OCI-LY7 (cell line): ENCODE measurements around the gene BCL7C. TPM values are rescaled to one million over a fixed set of nuclear protein-coding genes. Genes with fewer than 3 reads are reported as not detected.

ENCODE experiments used
- BruUV-seq: library from RNA; stranded (reverse); fragments of 400-500 nt; replicated peaks from 2 replicates; lab custom pipeline; 2021; lab: Mats Ljungman, UMichigan
- CTCF ChIA-PET: fragments of 300-600 bp; sonication (Branson Sonifier 250); formaldehyde crosslinking; loops from one replicate; lab custom pipeline; 2022; ENCODE audit warnings: antibody characterized with exemption; ENCODE audit not compliant: unreplicated experiment; lab: Charles Lee
- POLR2A ChIA-PET: fragments of 300-600 bp; sonication (Branson Sonifier 250); formaldehyde crosslinking; loops from one replicate; lab custom pipeline; 2022; ENCODE audit warnings: antibody characterized with exemption; lab: Charles Lee
- DNase-seq: peaks from one replicate; pipeline ENCODE4 v3.0.0-alpha.2; 2015; ENCODE audit warnings: low spot score
- H2AFZ ChIP-seq: fragments of 200-600 bp; sonication (generic), shearing (Covaris generic); 2 replicates; pipeline ENCODE4 v1.6.1; 2014; ENCODE audit warnings: mild to moderate bottlenecking, antibody characterized with exemption, low read length, moderate library complexity
- H3K27ac ChIP-seq: fragments of 200-600 bp; sonication (generic); 2 replicates; pipeline ENCODE4 v1.5.1; 2014; ENCODE audit warnings: mixed run types, low read depth, mild to moderate bottlenecking, moderate library complexity, low read length, inconsistent platforms; ENCODE audit not compliant: poor library complexity, severe bottlenecking
- H3K36me3 ChIP-seq: fragments of 200-600 bp; sonication (generic); 2 replicates; pipeline ENCODE4 v1.6.1; 2014; ENCODE audit warnings: mild to moderate bottlenecking, antibody characterized with exemption, low read length, moderate library complexity, mixed read lengths; ENCODE audit not compliant: insufficient read depth
- H3K4me1 ChIP-seq: fragments of 200-600 bp; sonication (generic); 2 replicates; pipeline ENCODE4 v1.5.1; 2014; ENCODE audit warnings: mild to moderate bottlenecking, low read length; ENCODE audit not compliant: insufficient read depth, poor library complexity, severe bottlenecking
- H3K4me2 ChIP-seq: fragments of 200-600 bp; sonication (generic); 2 replicates; pipeline ENCODE4 v1.6.1; 2014; ENCODE audit warnings: mild to moderate bottlenecking, low read length
- H3K4me3 ChIP-seq: fragments of 200-600 bp; sonication (generic); 2 replicates; pipeline ENCODE4 v1.5.1; 2014; ENCODE audit warnings: mild to moderate bottlenecking, low read depth, low read length; ENCODE audit not compliant: poor library complexity, severe bottlenecking
- H3K79me2 ChIP-seq: fragments of 200-600 bp; sonication (generic); 2 replicates; pipeline ENCODE4 v1.6.1; 2016; ENCODE audit warnings: low read depth, mild to moderate bottlenecking, low read length, moderate library complexity, mixed read lengths; ENCODE audit not compliant: insufficient read depth
- H3K9me2 ChIP-seq: fragments of 200-600 bp; sonication (generic); 2 replicates; pipeline ENCODE4 v1.6.1; 2016; ENCODE audit warnings: mild to moderate bottlenecking, low read length, mixed read lengths; ENCODE audit not compliant: insufficient read depth
- H3K9me3 ChIP-seq: fragments of 200-600 bp; sonication (generic); 2 replicates; pipeline ENCODE4 v1.6.1; 2014; ENCODE audit warnings: mild to moderate bottlenecking, mixed run types, low read length, mixed read lengths
- H4K20me1 ChIP-seq: fragments of 200-600 bp; sonication (generic); 2 replicates; pipeline ENCODE4 v1.6.1; 2014; ENCODE audit warnings: mild to moderate bottlenecking, antibody characterized with exemption, low read length, moderate library complexity, mixed read lengths; ENCODE audit not compliant: insufficient read depth
- CTCF ChIP-seq: fragments of 200-600 bp; sonication (generic); conservative IDR thresholded peaks from 2 replicates; pipeline ENCODE4 v1.5.1; 2014; ENCODE audit warnings: mild to moderate bottlenecking, antibody characterized with exemption, low read length, moderate library complexity, mixed read lengths
- EZH2phosphoT487 ChIP-seq: fragments of 200-600 bp; sonication (generic); IDR thresholded peaks from 2 replicates; pipeline ENCODE4 v1.6.1; 2018; ENCODE audit warnings: low read depth, borderline replicate concordance, mild to moderate bottlenecking, mixed run types, antibody characterized with exemption, low read length, moderate library complexity, mixed read lengths
- intact Hi-C: fragments of 100-400 bp; cut with micrococcal nuclease; formaldehyde crosslinking; loops from one replicate; pipeline ENCODE4 v1.10.0; 2022; ENCODE audit not compliant: unreplicated experiment
- total RNA-seq, 2 experiments: library from RNA; depleted of rRNA in 1 of 2; stranded (reverse); fragments of >200 nt in 1 of 2; shearing (Covaris generic) in 1 of 2; gene quantifications; 2 replicates each; pipeline ENCODE4 v1.2.3, GENCODE V29; 2014 to 2022

BCL7C gene
- total RNA-seq, 2 experiments from 2014 or later = 11.0 to 17.8 TPM

- Histone ChIP-seq H3K9me3 (no peaks in the 10 kb centered on the region; the same call in 1 of the 2 replicates), H3K36me3 (no peaks in the 10 kb centered on the region), H2AFZ (peak overlapping the region; percentile 99), H3K27ac (peak overlapping the region; percentile 8), H4K20me1 (no peaks in the 10 kb centered on the region), H3K79me2 (no peaks in the 10 kb centered on the region), H3K4me3 (peak overlapping the region; percentile 1), H3K4me2 (peak overlapping the region; percentile 23), H3K4me1 (peaks cover 32% of the 10 kb centered on the region), H3K9me2 (no peaks in the 10 kb centered on the region)
- TF ChIP-seq CTCF (no peak), EZH2phosphoT487 (no peak)
- DNase-seq = peak; percentile 63
- intact Hi-C loops = no loop called here
- BruUV-seq = no TSS peak
- ChIA-PET POLR2A (interaction anchor here (0.5 to 0.7 kb wide), 3 partner anchors 30 to 80 kb away, joined by 3 to 4 read pairs (median 3); no protein-coding TSS in a partner anchor), CTCF (no interaction called here)
Observed at GRCh38 chr16:30904114-30904780, 10.4 kb upstream of the BCL7C start.

- CTCF ChIA-PET = no interaction called here
- TF ChIP-seq EZH2phosphoT487 = no peak
- Histone ChIP-seq H3K4me2 (peak overlapping the region; percentile 23), H3K36me3 (no peaks in the 10 kb centered on the region), H3K79me2 (no peaks in the 10 kb centered on the region), H3K4me3 (no peak overlapping the region), H3K4me1 (peaks cover 32% of the 10 kb centered on the region), H3K9me2 (no peaks in the 10 kb centered on the region), H2AFZ (peak overlapping the region; percentile 99), H3K9me3 (no peaks in the 10 kb centered on the region; the same call in 1 of the 2 replicates), H3K27ac (peak overlapping the region; percentile 8), H4K20me1 (no peaks in the 10 kb centered on the region)
- BruUV-seq = no TSS peak
- POLR2A ChIA-PET = no interaction called here
- DNase-seq = peak; percentile 38
- intact Hi-C loops = no loop called here
Observed at GRCh38 chr16:30903596-30903995, 9.7 kb upstream of the BCL7C start.

- Histone ChIP-seq H3K4me2 (no peak overlapping the region), H3K27ac (no peak overlapping the region)
Observed at GRCh38 chr16:30903002-30903401, 9.1 kb upstream of the BCL7C start.

More at GRCh38 chr16:30903002-30903401, 9.1 kb upstream of the BCL7C start:
- Histone ChIP-seq H3K4me1 (peaks cover 32% of the 10 kb centered on the region), H3K9me3 (no peaks in the 10 kb centered on the region; the same call in 1 of the 2 replicates), H2AFZ (peak overlapping the region; percentile 44; the same call in 1 of the 2 replicates), H3K79me2 (no peaks in the 10 kb centered on the region), H3K4me3 (no peak overlapping the region), H3K36me3 (no peaks in the 10 kb centered on the region), H3K9me2 (no peaks in the 10 kb centered on the region), H4K20me1 (no peaks in the 10 kb centered on the region)
- POLR2A ChIA-PET = no interaction called here
- no TSS peak for BruUV-seq
- no peak for TF ChIP-seq CTCF
- no peak for TF ChIP-seq EZH2phosphoT487
- intact Hi-C loops = no loop called here
- CTCF ChIA-PET = no interaction called here
- DNase-seq = no peak
